Thoracic aorta (tissue), 2 donors: ENCODE data around the gene TEX44. TPM values are rescaled to one million over a fixed set of nuclear protein-coding genes. Genes with fewer than 3 reads are reported as not detected.

Experiments
- ATAC-seq: fragments of 150-250 bp; one replicate; pipeline ENCODE4 v1.8.0; 2017; ENCODE audit warnings: low read depth; ENCODE audit not compliant: insufficient number of reproducible peaks, low FRiP score
- DNase-seq: peaks from one replicate; pipeline ENCODE4 v3.0.0-alpha.2; 2020; ENCODE audit warnings: low spot score
- H3K27ac ChIP-seq, 2 donors: fragments of 200-600 bp; sonication (generic); 1 replicate in 1 of 2; 2 replicates in 1 of 2; pipeline ENCODE4 v1.5.1; 2016; ENCODE audit warnings: mild to moderate bottlenecking in 2 of 2, moderate library complexity in 2 of 2
- H3K27me3 ChIP-seq: fragments of 200-600 bp; sonication (generic); replicated peaks from 2 replicates; pipeline ENCODE4 v1.6.0; 2016; ENCODE audit warnings: mild to moderate bottlenecking; ENCODE audit not compliant: insufficient read depth
- H3K36me3 ChIP-seq: fragments of 200-600 bp; sonication (generic); one replicate; pipeline ENCODE4 v1.5.1; 2016
- H3K4me1 ChIP-seq, 2 donors: fragments of 200-600 bp; sonication (generic); 1 replicate in 1 of 2; 2 replicates in 1 of 2; pipeline versions ENCODE4 v1.5.1 to v1.6.0; 2016; ENCODE audit warnings: low read depth in 2 of 2, mild to moderate bottlenecking in 1 of 2; ENCODE audit not compliant: control insufficient read depth in 1 of 2
- H3K4me3 ChIP-seq: fragments of 200-600 bp; sonication (generic); 2 replicates; pipeline ENCODE4 v1.5.1; 2016; ENCODE audit warnings: mild to moderate bottlenecking
- H3K9me3 ChIP-seq: fragments of 200-600 bp; sonication (generic); 2 replicates; pipeline ENCODE4 v1.5.1; 2016
- CTCF ChIP-seq: fragments of 200-600 bp; sonication (generic); IDR thresholded peaks from one replicate; pipeline ENCODE4 v1.5.1; 2019; ENCODE audit warnings: antibody characterized with exemption
- total RNA-seq, 2 donors: library from RNA; depleted of rRNA; stranded (reverse); fragments of >200 nt; gene quantifications; one replicate each; pipeline versions ENCODE4 v1.1.0 to v1.2.3, GENCODE V29; 2016

The TEX44 gene
- total RNA-seq, 2 donors from 2014 or later, result not detected

GRCh38 chr2:231556981-231557380, 35.7 kb upstream of the TEX44 start:
- H3K4me1 ChIP-seq, result peaks cover 0 to 10% of the 10 kb centered on the region in 2 donors
- no peak for ATAC-seq
- H3K27me3 ChIP-seq, result no peaks in the 10 kb centered on the region
- no peak overlapping the region for H3K27ac ChIP-seq
- no peak for DNase-seq
- peaks cover 12% of the 10 kb centered on the region for H3K9me3 ChIP-seq
- no peak overlapping the region for H3K4me3 ChIP-seq
- H3K36me3 ChIP-seq, result no peaks in the 10 kb centered on the region
- no peak for TF ChIP-seq CTCF

GRCh38 chr2:231557571-231558217, 35.0 kb upstream of the TEX44 start:
- Histone ChIP-seq H3K9me3 (peaks cover 7% of the 10 kb centered on the region), H3K27ac (peak overlapping the region in 1 of 2 donors; percentile 51), H3K27me3 (no peaks in the 10 kb centered on the region), H3K4me1 (peaks cover 0 to 10% of the 10 kb centered on the region in 2 donors), H3K36me3 (no peaks in the 10 kb centered on the region), H3K4me3 (no peak overlapping the region)
- DNase-seq (peak; percentile 31), ATAC-seq (peak; percentile 95)
- TF ChIP-seq CTCF, result peak; percentile 71

GRCh38 chr2:231563378-231563961, 29.2 kb upstream of the TEX44 start:
- no peaks in the 10 kb centered on the region for H3K36me3 ChIP-seq
- H3K4me1 ChIP-seq, result no peaks in the 10 kb centered on the region
- H3K27me3 ChIP-seq, result no peaks in the 10 kb centered on the region
- H3K4me3 ChIP-seq, result no peak overlapping the region
- TF ChIP-seq CTCF, result peak; percentile 65
- no peak overlapping the region for H3K27ac ChIP-seq
- no peak for ATAC-seq
- H3K9me3 ChIP-seq, result no peaks in the 10 kb centered on the region
- no peak for DNase-seq

- H3K27me3 ChIP-seq, result no peaks in the 10 kb centered on the region
- DNase-seq (no peak), ATAC-seq (no peak)
- H3K36me3 ChIP-seq, result no peaks in the 10 kb centered on the region
- no peaks in the 10 kb centered on the region for H3K9me3 ChIP-seq
- no peak overlapping the region for H3K4me3 ChIP-seq
- no peak for TF ChIP-seq CTCF
- no peak overlapping the region for H3K27ac ChIP-seq
- no peaks in the 10 kb centered on the region for H3K4me1 ChIP-seq
These were observed 26.6 kb upstream of the TEX44 start for GRCh38 chr2:231565887-231566594.

GRCh38 chr2:231567159-231567558, 25.5 kb upstream of the TEX44 start:
- Histone ChIP-seq H3K4me3 (no peak overlapping the region), H3K9me3 (no peaks in the 10 kb centered on the region), H3K27ac (no peak overlapping the region), H3K27me3 (no peaks in the 10 kb centered on the region), H3K36me3 (no peaks in the 10 kb centered on the region), H3K4me1 (no peaks in the 10 kb centered on the region)
- DNase-seq (no peak), ATAC-seq (no peak)
- no peak for TF ChIP-seq CTCF
